ENCODE data around the gene DNA2.

DNA2 gene

DNA sequence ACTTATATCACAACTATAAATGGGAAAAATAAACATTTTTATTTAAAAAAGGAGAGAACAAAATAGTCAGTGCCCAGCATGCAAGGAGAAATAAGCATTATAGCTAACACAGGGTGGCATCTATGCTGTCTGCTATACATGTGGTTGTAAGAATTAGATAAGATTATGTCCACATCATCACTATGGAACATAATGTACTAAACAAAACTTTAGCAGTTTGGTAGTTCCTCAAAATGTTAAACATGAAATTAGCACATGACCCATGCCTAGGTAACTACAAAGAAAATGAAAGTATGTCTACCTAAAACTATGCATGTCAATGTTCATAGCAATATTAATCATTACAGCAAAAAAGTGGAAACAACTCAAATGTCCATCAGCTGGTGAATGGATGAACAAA, 36.0 kb downstream of the DNA2 start:
- Mint-ChIP-seq H3K36me3 (ENCODE audit: insufficient read depth) (peaks cover 3% of the 10 kb centered on the region), H3K27me3 (no peaks in the 10 kb centered on the region), H3K4me3 (no peak overlapping the region), H3K4me1 (no peaks in the 10 kb centered on the region), H3K27ac (ENCODE audit: low read depth) (no peak overlapping the region), H3K9me3 (no peaks in the 10 kb centered on the region)
- no peak for ATAC-seq (replicated peaks; ENCODE audit: extremely low read depth, poor library complexity, severe bottlenecking)
- DNase-seq (ENCODE audit: low spot score in 2 of 2) = no peak

DNA sequence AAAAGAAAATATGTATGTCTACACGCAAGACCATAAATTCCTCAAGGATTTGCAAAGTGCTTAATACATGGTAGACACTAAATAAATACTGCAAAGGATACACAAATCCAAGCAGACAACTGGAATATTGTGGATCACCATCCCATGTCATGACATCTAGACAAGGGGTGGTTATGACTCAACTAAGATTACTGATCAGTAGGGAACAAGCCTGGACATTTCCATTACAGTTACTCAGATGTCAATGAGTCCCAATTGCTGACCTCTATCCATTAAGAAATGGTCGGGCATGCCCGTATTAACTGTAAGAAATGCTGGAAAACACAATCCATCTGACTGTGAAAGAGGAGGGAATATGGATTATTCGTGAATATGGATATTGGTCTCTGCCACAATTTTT, 37.1 kb downstream of the DNA2 start:
- Mint-ChIP-seq H3K36me3 (ENCODE audit: insufficient read depth) (peaks cover 3% of the 10 kb centered on the region), H3K4me1 (no peaks in the 10 kb centered on the region), H3K27ac (ENCODE audit: low read depth) (no peak overlapping the region), H3K9me3 (no peaks in the 10 kb centered on the region), H3K27me3 (no peaks in the 10 kb centered on the region), H3K4me3 (no peak overlapping the region)
- no peak for DNase-seq (ENCODE audit: low spot score in 2 of 2)
- ATAC-seq (replicated peaks; ENCODE audit: extremely low read depth, poor library complexity, severe bottlenecking) = no peak

DNA sequence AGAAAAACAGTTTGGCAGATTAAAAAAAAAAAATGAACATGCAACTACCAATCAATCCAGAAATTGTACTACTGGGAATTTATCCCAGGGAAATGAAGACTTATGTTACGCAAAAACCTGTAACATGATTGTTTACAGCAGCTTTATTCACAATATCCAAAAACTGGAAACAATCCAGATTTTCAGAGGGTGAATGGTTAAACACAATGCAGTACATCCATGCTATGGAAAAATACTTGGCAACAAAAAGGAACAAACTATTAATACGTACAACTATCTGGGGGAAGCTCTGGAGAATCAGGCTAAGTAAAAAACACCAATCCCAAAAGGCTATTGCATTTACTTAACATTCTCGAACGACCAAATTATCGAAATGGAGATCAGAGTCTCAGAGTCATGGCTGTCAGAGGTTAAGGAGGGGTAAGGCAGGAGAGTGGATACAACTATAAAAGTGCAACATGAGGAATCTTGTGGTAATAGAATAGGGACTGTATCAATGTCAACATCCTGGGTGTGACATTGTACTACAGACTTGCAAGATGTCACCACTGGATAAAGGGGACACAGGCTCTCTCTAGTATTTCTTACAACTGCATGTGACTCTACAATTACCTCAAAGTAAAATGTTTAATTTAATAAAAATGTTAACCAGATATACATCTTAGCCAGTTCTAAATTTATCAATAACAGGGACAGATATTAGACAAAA, 43.2 kb downstream of the DNA2 start:
- H3K4me3 Mint-ChIP-seq = no peak overlapping the region
- peaks cover under 1% of the 10 kb centered on the region for H3K36me3 Mint-ChIP-seq (ENCODE audit: insufficient read depth)
- no peaks in the 10 kb centered on the region for H3K9me3 Mint-ChIP-seq
- ATAC-seq (replicated peaks; ENCODE audit: extremely low read depth, poor library complexity, severe bottlenecking) (no peak), DNase-seq (ENCODE audit: low spot score in 2 of 2) (no peak)
- H3K27me3 Mint-ChIP-seq = no peaks in the 10 kb centered on the region
- peaks cover 2% of the 10 kb centered on the region for H3K4me1 Mint-ChIP-seq
- H3K27ac Mint-ChIP-seq (ENCODE audit: low read depth) = no peak overlapping the region

DNA sequence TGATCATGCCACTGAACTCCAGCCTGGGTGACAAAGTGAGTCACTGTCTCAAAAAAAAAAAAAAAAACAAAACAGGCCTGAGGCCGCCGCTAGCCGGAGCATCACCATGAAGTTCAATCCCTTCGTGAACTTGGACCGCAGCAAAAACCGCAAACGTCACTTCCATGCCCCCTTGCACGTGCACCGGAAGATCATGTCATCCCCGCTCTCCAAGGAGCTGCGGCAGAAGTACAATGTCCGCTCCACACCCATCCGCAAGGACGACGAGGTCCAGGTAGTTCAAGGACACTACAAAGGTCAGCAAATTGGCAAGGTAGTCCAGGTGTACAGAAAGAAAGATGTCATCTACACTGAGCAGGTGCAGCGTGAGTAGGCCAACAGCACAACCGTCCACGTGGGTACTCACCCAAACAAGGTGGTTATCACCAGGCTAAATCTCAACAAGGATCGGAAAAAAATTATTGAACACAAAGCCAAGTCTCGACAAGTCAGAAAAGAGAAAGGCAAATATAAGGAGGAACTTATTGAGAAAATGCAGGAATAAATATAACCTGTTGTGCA, 47.2 kb downstream of the DNA2 start:
- peaks cover 7% of the 10 kb centered on the region for H3K4me1 Mint-ChIP-seq
- DNase-seq (ENCODE audit: low spot score in 2 of 2) = no peak
- peaks cover 5% of the 10 kb centered on the region for H3K36me3 Mint-ChIP-seq (ENCODE audit: insufficient read depth)
- no peak overlapping the region for H3K27ac Mint-ChIP-seq (ENCODE audit: low read depth)
- H3K9me3 Mint-ChIP-seq = no peaks in the 10 kb centered on the region
- no peak for ATAC-seq (replicated peaks; ENCODE audit: extremely low read depth, poor library complexity, severe bottlenecking)
- H3K27me3 Mint-ChIP-seq = no peaks in the 10 kb centered on the region
- no peak overlapping the region for H3K4me3 Mint-ChIP-seq

DNA sequence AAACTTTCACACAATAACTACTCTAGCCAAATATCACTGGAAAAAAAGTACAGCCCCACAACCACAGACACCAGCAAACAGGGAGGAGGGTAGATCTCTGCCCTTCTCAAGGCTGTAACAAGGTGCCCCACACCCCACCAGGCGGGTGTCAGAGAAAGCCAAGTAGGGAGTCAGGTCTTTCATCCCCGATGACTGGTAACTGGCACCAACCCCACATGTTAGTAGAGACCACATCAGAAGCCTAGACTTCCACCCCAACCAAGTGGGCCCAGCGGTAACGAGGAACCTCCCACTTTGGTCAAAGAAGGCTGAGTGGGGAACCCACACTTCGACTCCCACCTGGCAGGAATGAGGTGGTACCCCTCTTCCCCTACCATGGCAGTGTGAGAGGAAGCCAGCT, 48.3 kb downstream of the DNA2 start:
- Mint-ChIP-seq H3K36me3 (ENCODE audit: insufficient read depth) (peaks cover 5% of the 10 kb centered on the region), H3K4me1 (peaks cover 7% of the 10 kb centered on the region), H3K27ac (ENCODE audit: low read depth) (peak overlapping the region; percentile 54), H3K9me3 (no peaks in the 10 kb centered on the region), H3K4me3 (no peak overlapping the region), H3K27me3 (no peaks in the 10 kb centered on the region)
- DNase-seq (ENCODE audit: low spot score in 2 of 2) = peak; percentile 12 to 13
- peak; percentile 89 for ATAC-seq (replicated peaks; ENCODE audit: extremely low read depth, poor library complexity, severe bottlenecking)

DNA sequence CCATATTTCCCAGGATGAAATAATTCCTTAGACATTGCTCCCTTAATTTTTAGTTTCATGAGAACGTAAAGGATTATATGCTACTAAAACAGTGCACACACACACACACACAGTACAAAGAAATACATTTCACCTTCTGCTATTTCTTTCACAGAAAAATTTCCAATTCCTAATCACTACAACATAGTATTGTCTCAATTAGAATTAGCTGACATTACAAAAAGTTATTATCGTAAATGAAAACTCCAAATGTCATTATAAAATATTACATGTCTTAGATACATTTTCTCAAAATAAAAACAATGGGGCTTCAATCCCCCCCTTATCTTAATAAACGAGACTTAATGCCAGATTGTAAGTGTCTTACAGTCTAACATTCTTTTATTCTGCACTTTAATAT, 52.4 kb downstream of the DNA2 start:
- Mint-ChIP-seq H3K4me1 (peaks cover 7% of the 10 kb centered on the region), H3K27me3 (no peaks in the 10 kb centered on the region), H3K4me3 (no peak overlapping the region), H3K36me3 (ENCODE audit: insufficient read depth) (peaks cover 6% of the 10 kb centered on the region), H3K27ac (ENCODE audit: low read depth) (no peak overlapping the region), H3K9me3 (no peaks in the 10 kb centered on the region)
- no peak for ATAC-seq (replicated peaks; ENCODE audit: extremely low read depth, poor library complexity, severe bottlenecking)
- DNase-seq (ENCODE audit: low spot score in 2 of 2) = no peak

DNA sequence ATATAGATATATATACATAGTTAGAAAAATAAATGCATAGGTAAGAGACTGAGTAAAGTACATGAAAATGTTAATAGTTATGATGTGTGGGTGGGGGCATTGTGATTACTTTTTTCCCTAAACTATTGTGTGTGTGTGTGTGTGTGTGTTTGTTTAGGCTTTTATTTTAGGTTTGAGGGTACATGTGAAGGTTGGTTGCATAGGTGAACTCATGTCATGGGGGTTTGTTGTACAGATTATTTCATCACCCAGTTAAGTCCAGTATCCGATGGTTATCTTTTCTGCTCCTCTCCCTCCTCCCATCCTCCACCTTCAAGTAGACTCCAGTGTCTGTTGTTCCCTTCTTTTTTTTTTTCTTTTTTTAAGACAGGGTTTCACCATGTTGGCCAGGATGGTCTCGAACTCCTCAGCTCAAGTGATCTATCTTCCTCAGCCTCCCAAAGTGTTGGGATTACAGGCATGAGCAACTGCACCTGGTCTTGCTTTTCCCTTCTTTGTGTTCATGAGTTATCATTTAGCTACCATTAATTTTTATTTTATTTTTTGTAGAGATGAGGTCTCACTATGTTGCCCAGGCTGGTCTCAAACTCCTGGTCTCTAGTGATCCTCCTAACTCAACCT, 62.8 kb downstream of the DNA2 start:
- Mint-ChIP-seq H3K36me3 (ENCODE audit: insufficient read depth) (peaks cover 3% of the 10 kb centered on the region), H3K27me3 (no peaks in the 10 kb centered on the region), H3K27ac (ENCODE audit: low read depth) (no peak overlapping the region), H3K4me1 (peaks cover 15% of the 10 kb centered on the region), H3K4me3 (no peak overlapping the region), H3K9me3 (no peaks in the 10 kb centered on the region)
- ATAC-seq (replicated peaks; ENCODE audit: extremely low read depth, poor library complexity, severe bottlenecking) (no peak), DNase-seq (ENCODE audit: low spot score in 2 of 2) (no peak)

DNA sequence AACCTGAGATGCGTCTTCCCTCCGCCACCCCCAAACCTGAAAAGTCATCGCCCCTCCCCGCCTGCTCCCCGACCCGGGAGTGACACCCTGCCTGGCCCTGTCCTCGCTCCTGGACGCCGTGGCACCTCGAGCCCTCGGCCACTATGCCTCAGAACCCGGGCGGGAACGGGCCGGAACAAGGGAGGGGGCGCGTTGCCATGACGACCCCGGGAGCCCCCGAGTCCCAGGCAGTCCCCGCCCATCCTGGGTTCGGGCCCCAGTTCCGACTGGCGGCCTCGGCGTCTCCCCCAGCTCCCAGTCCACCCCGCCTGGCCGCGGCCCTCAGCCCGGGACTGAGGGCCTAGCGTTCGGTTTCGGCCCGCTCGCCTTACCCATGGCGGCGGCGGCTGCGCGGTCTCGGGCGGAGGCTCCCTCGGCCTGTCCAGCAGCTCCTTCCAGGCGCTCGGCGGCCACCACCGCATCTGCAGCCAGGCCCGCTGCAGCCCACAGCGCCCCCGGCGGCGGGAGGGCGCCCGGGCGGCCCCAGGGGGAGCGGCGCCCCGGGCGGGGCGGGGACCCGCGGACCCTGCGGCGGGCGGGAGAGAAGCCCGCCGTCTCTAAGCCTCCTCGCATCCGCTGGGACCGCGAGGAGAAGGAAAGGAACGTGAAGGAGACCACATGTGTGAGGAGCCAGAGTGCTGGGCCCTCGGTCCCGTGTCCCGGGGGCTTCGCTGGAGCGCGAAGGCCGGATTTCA, 64.8 kb downstream of the DNA2 start, which contains the start of gene RUFY2:
Gene RUFY2, minus strand, starts transcription at position 463 of the 734 bp plus-strand sequence. Its CDS starts 88 bp downstream, at position 375.
- Mint-ChIP-seq H3K36me3 (ENCODE audit: insufficient read depth) (peaks cover 3% of the 10 kb centered on the region), H3K4me3 (peak within 1 kb of the TSS; percentile 90), H3K27ac (ENCODE audit: low read depth) (peak within 1 kb of the TSS; percentile 83)

DNA sequence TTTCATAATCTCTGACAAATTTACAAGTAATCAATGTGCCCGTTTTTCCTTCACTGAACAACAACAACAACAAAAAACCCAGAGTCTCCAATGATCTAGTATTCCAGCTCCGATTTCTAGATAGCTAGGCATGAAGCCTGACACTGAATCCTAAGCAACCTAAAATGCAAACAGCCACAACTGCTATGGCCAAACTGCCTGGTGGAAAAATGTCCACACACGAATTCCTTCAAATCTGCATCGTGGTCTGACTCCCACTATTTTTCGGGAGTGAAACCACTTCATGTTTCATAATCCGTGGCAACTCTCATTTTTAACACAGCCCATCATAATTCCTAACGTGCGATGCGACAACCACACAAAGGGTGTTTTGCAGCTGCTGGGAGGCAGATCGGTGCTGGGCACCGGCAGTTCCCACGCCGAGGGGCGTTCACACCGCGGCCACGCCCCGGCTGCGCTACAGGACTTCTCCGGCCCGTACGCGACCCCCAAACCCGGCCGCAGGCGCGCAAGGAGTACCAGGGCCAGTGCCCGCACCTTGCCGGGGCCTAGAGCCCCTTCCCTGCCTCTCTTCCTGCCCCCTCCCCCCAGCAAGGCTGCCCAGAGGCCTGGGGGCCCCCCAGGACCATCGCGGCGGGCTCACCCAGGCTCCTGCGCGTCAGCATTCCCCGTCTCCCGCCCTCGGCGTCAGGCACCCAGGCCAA, 65.5 kb downstream of the DNA2 start:
- ATAC-seq (replicated peaks; ENCODE audit: extremely low read depth, poor library complexity, severe bottlenecking) = peak; percentile 23
- H3K36me3 Mint-ChIP-seq (ENCODE audit: insufficient read depth) = peaks cover 3% of the 10 kb centered on the region
- DNase-seq (ENCODE audit: low spot score in 2 of 2) = no peak
- H3K4me3 Mint-ChIP-seq = peak overlapping the region; percentile 90
- H3K27ac Mint-ChIP-seq (ENCODE audit: low read depth) = peak overlapping the region; percentile 83
- H3K4me1 Mint-ChIP-seq = peaks cover 18% of the 10 kb centered on the region
- H3K27me3 Mint-ChIP-seq = no peaks in the 10 kb centered on the region
- H3K9me3 Mint-ChIP-seq = no peaks in the 10 kb centered on the region

More for the DNA sequence above, 64.8 kb downstream of the DNA2 start, which contains the start of gene RUFY2:
- H3K4me1 Mint-ChIP-seq = peaks cover 15% of the 10 kb centered on the region
- no peaks in the 10 kb centered on the region for H3K9me3 Mint-ChIP-seq
- DNase-seq (ENCODE audit: low spot score in 2 of 2) = peak; percentile 63 to 68
- H3K27me3 Mint-ChIP-seq = no peaks in the 10 kb centered on the region
- ATAC-seq (replicated peaks; ENCODE audit: extremely low read depth, poor library complexity, severe bottlenecking) = peak; percentile 91

DNA sequence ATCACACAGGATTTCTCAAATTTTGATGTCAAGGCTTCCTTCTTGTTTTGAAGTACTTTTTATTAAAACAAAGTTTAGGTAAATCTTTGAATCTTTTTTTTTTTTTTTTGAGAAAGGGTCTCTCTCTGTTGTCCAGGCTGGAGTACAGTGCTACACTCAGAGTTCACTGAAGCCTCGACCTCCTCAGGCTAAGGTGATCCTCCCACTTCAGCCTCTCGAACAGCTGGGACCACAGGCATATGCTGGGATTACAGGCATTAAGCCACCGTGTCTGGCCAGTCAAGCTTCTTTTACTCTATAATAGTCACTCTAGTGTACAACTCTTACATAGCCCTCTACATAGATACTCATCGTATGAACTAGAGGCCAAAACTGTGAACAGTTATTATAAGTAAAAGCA, 68.1 kb downstream of the DNA2 start:
- DNase-seq (ENCODE audit: low spot score in 2 of 2) (no peak), ATAC-seq (replicated peaks; ENCODE audit: extremely low read depth, poor library complexity, severe bottlenecking) (no peak)
- Mint-ChIP-seq H3K4me3 (no peak overlapping the region), H3K4me1 (peaks cover 22% of the 10 kb centered on the region), H3K27me3 (no peaks in the 10 kb centered on the region), H3K27ac (ENCODE audit: low read depth) (no peak overlapping the region), H3K36me3 (ENCODE audit: insufficient read depth) (peaks cover 15% of the 10 kb centered on the region), H3K9me3 (no peaks in the 10 kb centered on the region)

DNA sequence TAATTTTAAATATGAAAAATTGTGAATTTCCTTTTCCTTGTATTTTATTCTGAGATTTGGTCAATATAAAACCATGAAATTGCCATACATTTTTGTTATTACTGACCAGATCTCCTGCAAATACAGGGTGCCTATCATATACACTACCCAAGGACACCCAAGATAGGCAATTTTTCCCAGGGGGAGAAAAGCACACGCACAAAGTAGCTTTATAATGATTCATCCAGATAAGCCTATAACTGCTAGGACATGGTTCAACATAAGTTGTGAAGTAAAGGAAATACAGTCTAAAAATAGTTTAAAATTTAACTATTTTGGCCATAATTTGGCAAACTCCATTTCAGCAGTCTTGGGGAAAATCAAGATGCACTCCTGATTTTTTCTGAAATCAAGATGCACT, 69.5 kb downstream of the DNA2 start:
- DNase-seq (ENCODE audit: low spot score in 2 of 2) = no peak
- Mint-ChIP-seq H3K36me3 (ENCODE audit: insufficient read depth) (peaks cover 14% of the 10 kb centered on the region), H3K27me3 (no peaks in the 10 kb centered on the region), H3K4me1 (peaks cover 22% of the 10 kb centered on the region), H3K4me3 (no peak overlapping the region), H3K9me3 (no peaks in the 10 kb centered on the region), H3K27ac (ENCODE audit: low read depth) (no peak overlapping the region)
- ATAC-seq (replicated peaks; ENCODE audit: extremely low read depth, poor library complexity, severe bottlenecking) = no peak

DNA sequence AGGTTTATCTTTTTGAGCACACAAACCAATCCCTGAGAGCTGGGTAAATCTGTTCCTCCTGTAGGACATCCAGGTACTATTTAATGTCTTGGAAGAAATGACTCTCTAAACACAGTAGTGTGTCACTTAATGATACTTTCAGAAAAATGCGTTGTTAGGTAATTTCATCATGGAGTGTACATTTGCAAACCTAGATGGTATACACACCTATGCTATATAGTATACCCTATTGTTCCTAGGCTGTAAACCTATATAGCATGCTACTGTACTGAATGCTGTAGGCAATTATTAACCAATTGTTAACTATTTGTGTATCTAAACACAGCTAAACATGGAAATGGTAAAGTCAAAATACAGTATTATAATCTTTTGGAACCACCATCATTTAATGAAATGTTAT, 74.8 kb downstream of the DNA2 start:
- Mint-ChIP-seq H3K27ac (ENCODE audit: low read depth) (no peak overlapping the region), H3K27me3 (no peaks in the 10 kb centered on the region), H3K4me3 (no peak overlapping the region), H3K4me1 (peaks cover 6% of the 10 kb centered on the region), H3K36me3 (ENCODE audit: insufficient read depth) (peaks cover 37% of the 10 kb centered on the region), H3K9me3 (no peaks in the 10 kb centered on the region)
- no peak for ATAC-seq (replicated peaks; ENCODE audit: extremely low read depth, poor library complexity, severe bottlenecking)
- DNase-seq (ENCODE audit: low spot score in 2 of 2) = no peak

Measured in central memory CD8-positive, alpha-beta T cell (primary cell).